CD4-positive, alpha-beta T cell (primary cell): ENCODE measurements around the gene SGSH. TPM values are rescaled to one million over a fixed set of nuclear protein-coding genes. Genes with fewer than 3 reads are reported as not detected.

Experiments used
- ATAC-seq: fragments of 200-7000 bp; cut with Tn5 transposase; one replicate; pipeline ENCODE4 v1.10.0; 2022; ENCODE audit warnings: mild to moderate bottlenecking; ENCODE audit not compliant: poor library complexity
- CTCF ChIA-PET: fragments of 350-600 bp; sonication (Branson Sonifier 250); formaldehyde crosslinking; loops from one replicate; lab custom pipeline; 2021; ENCODE audit warnings: antibody characterized with exemption, inconsistent platforms; lab: Charles Lee
- POLR2A ChIA-PET: fragments of 350-600 bp; sonication (Branson Sonifier 250); formaldehyde crosslinking; loops from one replicate; lab custom pipeline; 2021; ENCODE audit warnings: antibody characterized with exemption, inconsistent platforms; lab: Charles Lee
- DNase-seq, 14 experiments: peaks; one replicate each; pipeline ENCODE4 v3.0.0-alpha.2; 2013 to 2020; ENCODE audit warnings: mixed read lengths in 2 of 14
- H3K27ac ChIP-seq, 2 donors: one replicate each; pipeline versions ENCODE4 v1.5.1 to v1.7.0; 2013; ENCODE audit warnings: low read length in 2 of 2, low read depth in 1 of 2, mild to moderate bottlenecking in 1 of 2
- H3K27me3 ChIP-seq, 2 experiments: 1 replicate in 1 of 2; 2 replicates in 1 of 2; pipeline versions ENCODE4 v1.6.1 to v1.7.0; 2013; ENCODE audit warnings: low read length in 2 of 2, control low read depth in 1 of 2, mild to moderate bottlenecking in 1 of 2, moderate library complexity in 1 of 2; ENCODE audit not compliant: insufficient read depth in 2 of 2, control insufficient read depth in 1 of 2
- H3K36me3 ChIP-seq: one replicate; pipeline ENCODE4 v1.6.1; 2013; ENCODE audit warnings: low read length, control low read depth; ENCODE audit not compliant: insufficient read depth
- H3K4me1 ChIP-seq: one replicate; pipeline ENCODE4 v1.6.1; 2013; ENCODE audit warnings: low read length, control low read depth; ENCODE audit not compliant: insufficient read depth
- H3K4me3 ChIP-seq: one replicate; pipeline ENCODE4 v1.5.1; 2013; ENCODE audit warnings: mild to moderate bottlenecking, low read length, moderate library complexity
- H3K9me3 ChIP-seq, 2 experiments: 1 replicate in 1 of 2; 2 replicates in 1 of 2; pipeline versions ENCODE4 v1.6.1 to v1.7.0; 2013; ENCODE audit warnings: low read length in 2 of 2, mild to moderate bottlenecking in 2 of 2, control low read depth in 1 of 2, moderate library complexity in 1 of 2; ENCODE audit not compliant: control insufficient read depth in 1 of 2, insufficient read depth in 1 of 2
- H3K27ac Mint-ChIP-seq: one replicate; pipeline ENCODE4 v1.8.0; 2020; ENCODE audit warnings: mixed read lengths
- H3K27me3 Mint-ChIP-seq: one replicate; pipeline ENCODE4 v1.8.0; 2021; ENCODE audit warnings: mixed read lengths
- H3K36me3 Mint-ChIP-seq: one replicate; pipeline ENCODE4 v1.8.0; 2021; ENCODE audit warnings: low read depth, mixed read lengths
- H3K4me1 Mint-ChIP-seq: one replicate; pipeline ENCODE4 v1.8.0; 2021; ENCODE audit warnings: low read depth, mixed read lengths
- H3K4me3 Mint-ChIP-seq: one replicate; pipeline ENCODE4 v1.8.0; 2020; ENCODE audit warnings: mild to moderate bottlenecking, mixed read lengths
- H3K9me3 Mint-ChIP-seq: one replicate; pipeline ENCODE4 v1.8.0; 2020; ENCODE audit warnings: mixed read lengths
- intact Hi-C, 2 experiments: fragments of 100-400 bp; cut with DNase I in 1 of 2; cut with micrococcal nuclease in 1 of 2; formaldehyde crosslinking; loops; one replicate each; pipeline versions ENCODE4 v1.15.1 to v1.9.0; 2023 to 2025; cut with DNase I, micrococcal nuclease
- total RNA-seq, 174 experiments: library from RNA in 2 of 174; stranded (reverse) in 2 of 174; gene quantifications; one replicate each; pipeline ENCODE4 v1.2.3 and lab custom pipeline; 2021 to 2026
- TF ChIP-seq, protein P1 (sequence below): fragments of 200-600 bp; IDR thresholded peaks from one replicate; pipeline ENCODE4 v1.8.0; 2022; ENCODE audit warnings: antibody characterized with exemption, mild to moderate bottlenecking

Gene SGSH
- total RNA-seq, 2 experiments from 2014 or later: 97.9 to 102 TPM

DNA sequence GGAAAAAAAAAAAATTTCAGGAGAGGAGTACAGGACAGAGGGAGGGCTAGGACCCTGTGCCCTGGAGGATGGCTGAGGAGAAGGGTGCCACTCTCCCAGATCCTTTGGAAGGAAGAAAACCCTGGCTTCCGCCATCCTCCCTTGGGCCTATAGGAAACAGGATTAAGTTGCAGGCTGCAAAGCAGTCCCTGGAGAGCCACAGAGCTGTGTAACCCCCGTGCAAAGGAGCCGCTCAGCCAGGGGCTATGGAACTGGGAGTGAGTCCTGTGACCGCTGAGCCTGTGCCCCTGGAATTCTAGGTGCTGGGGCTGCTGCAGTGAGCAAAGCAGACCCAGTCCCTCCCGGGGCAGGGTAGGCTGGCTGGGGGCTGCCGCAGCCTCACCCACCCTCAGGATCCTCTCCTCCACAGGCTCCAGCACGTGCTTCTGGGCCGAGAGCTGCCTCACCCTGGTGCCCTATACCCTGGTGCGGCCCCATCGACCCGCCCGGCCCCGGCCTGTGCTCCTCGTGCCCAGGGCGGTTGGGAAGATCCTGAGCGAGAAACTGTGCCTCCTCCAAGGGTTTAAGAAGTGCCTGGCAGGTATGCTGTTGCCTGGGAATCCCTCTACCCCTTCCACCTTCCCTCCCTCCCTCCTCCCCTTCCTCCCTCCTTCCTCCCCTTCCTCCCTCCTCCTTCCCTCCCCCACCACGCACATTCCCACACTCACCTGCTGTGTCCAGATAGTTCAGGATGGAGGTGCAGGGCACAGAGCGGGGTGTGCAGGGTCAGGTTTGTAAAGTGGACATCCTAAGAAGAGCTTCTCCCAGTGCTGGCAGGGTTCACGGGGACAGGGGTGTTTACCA is 15.3 kb downstream of the SGSH start:
- TF ChIP-seq, protein P1, sequence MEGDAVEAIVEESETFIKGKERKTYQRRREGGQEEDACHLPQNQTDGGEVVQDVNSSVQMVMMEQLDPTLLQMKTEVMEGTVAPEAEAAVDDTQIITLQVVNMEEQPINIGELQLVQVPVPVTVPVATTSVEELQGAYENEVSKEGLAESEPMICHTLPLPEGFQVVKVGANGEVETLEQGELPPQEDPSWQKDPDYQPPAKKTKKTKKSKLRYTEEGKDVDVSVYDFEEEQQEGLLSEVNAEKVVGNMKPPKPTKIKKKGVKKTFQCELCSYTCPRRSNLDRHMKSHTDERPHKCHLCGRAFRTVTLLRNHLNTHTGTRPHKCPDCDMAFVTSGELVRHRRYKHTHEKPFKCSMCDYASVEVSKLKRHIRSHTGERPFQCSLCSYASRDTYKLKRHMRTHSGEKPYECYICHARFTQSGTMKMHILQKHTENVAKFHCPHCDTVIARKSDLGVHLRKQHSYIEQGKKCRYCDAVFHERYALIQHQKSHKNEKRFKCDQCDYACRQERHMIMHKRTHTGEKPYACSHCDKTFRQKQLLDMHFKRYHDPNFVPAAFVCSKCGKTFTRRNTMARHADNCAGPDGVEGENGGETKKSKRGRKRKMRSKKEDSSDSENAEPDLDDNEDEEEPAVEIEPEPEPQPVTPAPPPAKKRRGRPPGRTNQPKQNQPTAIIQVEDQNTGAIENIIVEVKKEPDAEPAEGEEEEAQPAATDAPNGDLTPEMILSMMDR: no peak
- Mint-ChIP-seq H3K27ac (no peak overlapping the region), H3K27me3 (no peaks in the 10 kb centered on the region), H3K36me3 (peaks cover 3% of the 10 kb centered on the region), H3K4me3 (no peak overlapping the region), H3K9me3 (no peaks in the 10 kb centered on the region), H3K4me1 (no peaks in the 10 kb centered on the region)
- no peaks in the 10 kb centered on the region for H3K9me3 ChIP-seq
- no peaks in the 10 kb centered on the region for H3K27me3 ChIP-seq
- H3K4me3 ChIP-seq: no peak overlapping the region
- DNase-seq (no peak), ATAC-seq (no peak)
- H3K36me3 ChIP-seq: peaks cover 17% of the 10 kb centered on the region
- intact Hi-C loops: no loop called here
- H3K27ac ChIP-seq: no peak overlapping the region
- CTCF ChIA-PET: interaction anchor here (0.6 kb wide), 1 partner anchor 27 kb away, joined by 3 read pairs; no protein-coding TSS in a partner anchor
- POLR2A ChIA-PET: no interaction called here
- H3K4me1 ChIP-seq: no peaks in the 10 kb centered on the region

DNA sequence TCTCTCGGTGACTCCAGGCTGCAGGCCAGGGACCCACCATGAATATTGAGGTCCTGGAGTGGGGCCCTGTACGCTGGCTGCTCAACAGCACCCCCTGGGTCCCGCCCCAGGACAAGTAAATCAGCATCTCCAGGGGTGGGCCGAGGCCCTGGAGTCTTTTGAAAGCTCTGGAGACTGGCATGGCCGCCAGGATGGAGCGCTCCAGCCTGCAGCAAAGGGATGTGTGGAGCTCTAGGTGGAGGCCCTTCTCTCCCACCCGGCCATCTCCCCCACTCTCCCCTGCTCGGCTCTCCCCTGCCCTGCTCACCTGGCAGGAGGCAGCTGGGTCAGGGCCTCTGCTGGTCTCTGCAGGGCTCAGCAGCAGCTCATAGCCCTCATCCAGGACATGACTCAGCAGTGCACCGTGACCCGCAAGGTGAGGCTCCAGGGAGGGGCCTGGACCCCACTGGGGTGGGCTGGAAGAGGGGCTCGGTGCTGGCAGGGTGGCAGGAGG is 16.6 kb downstream of the SGSH start:
- ATAC-seq (no peak), DNase-seq (no peak)
- intact Hi-C loops: no loop called here
- Histone ChIP-seq H3K27me3 (no peaks in the 10 kb centered on the region), H3K27ac (no peak overlapping the region), H3K4me3 (no peak overlapping the region), H3K9me3 (no peaks in the 10 kb centered on the region), H3K4me1 (no peaks in the 10 kb centered on the region), H3K36me3 (peaks cover 7% of the 10 kb centered on the region)
- no peak overlapping the region for H3K27ac Mint-ChIP-seq
- no peaks in the 10 kb centered on the region for H3K36me3 Mint-ChIP-seq
- no peak overlapping the region for H3K4me3 Mint-ChIP-seq
- H3K9me3 Mint-ChIP-seq: no peaks in the 10 kb centered on the region
- H3K27me3 Mint-ChIP-seq: no peaks in the 10 kb centered on the region
- TF ChIP-seq, protein P1: no peak
- ChIA-PET CTCF (no interaction called here), POLR2A (interaction anchor here (0.5 kb wide), 1 partner anchor 369 kb away, joined by 5 read pairs; no protein-coding TSS in a partner anchor)
- no peaks in the 10 kb centered on the region for H3K4me1 Mint-ChIP-seq

DNA sequence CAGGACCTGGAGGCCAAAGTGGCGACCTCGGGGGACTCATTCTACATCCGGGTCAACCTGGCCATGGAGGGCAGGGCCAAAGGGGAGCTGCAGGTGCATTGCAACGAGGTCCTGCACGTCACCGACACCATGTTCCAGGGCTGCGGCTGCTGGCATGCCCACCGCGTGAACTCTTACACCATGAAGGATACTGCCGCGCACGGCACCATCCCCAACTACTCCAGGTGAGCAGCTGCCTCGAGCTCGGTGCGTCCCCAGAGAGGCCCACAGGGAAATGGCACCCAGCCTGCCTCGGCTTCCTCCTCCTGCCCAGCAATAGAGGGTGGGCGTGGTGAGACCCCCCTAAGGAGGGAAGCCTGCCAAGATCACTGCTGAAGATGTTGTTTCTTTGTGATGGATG is 17.9 kb downstream of the SGSH start:
- no peak overlapping the region for H3K4me3 ChIP-seq
- TF ChIP-seq, protein P1: no peak
- H3K4me1 ChIP-seq: no peaks in the 10 kb centered on the region
- POLR2A ChIA-PET: no interaction called here
- no peaks in the 10 kb centered on the region for H3K9me3 ChIP-seq
- no peak overlapping the region for H3K27ac ChIP-seq
- Mint-ChIP-seq H3K4me3 (no peak overlapping the region), H3K4me1 (no peaks in the 10 kb centered on the region), H3K27me3 (no peaks in the 10 kb centered on the region), H3K27ac (no peak overlapping the region), H3K9me3 (no peaks in the 10 kb centered on the region), H3K36me3 (no peaks in the 10 kb centered on the region)
- H3K36me3 ChIP-seq: no peaks in the 10 kb centered on the region
- no peaks in the 10 kb centered on the region for H3K27me3 ChIP-seq
- CTCF ChIA-PET: no interaction called here
- DNase-seq (no peak), ATAC-seq (no peak)
- intact Hi-C loops: no loop called here
